A172 (cell line): ENCODE results near the gene MIF. TPM values are rescaled to one million over a fixed set of nuclear protein-coding genes. Genes with fewer than 3 reads are reported as not detected.
"Not testable (repeated sequence)": the region's sequence is repeated elsewhere in the genome, so short reads cannot be mapped to it uniquely, and the experiment has no call there.

Experiments
- DNase-seq: peaks from one replicate; pipeline ENCODE4 v3.0.0-alpha.2; 2015; ENCODE audit warnings: low spot score
- total RNA-seq: library from RNA; depleted of rRNA; stranded (reverse); fragments of >200 nt; shearing (Covaris generic); gene quantifications from 2 replicates; pipeline ENCODE4 v1.2.3, GENCODE V29; 2014

Gene MIF
- total RNA-seq, 1 experiment from 2014 or later: 143 TPM

- DNase-seq: no peak
These were observed 18.4 kb upstream of the MIF start for GRCh38 chr22:23875801-23876200.

GRCh38 chr22:23877566-23877965 lies 16.6 kb upstream of the MIF start:
- DNase-seq: no peak

- DNase-seq: no peak
These were observed 16.0 kb upstream of the MIF start for GRCh38 chr22:23878219-23878618.

- no peak for DNase-seq
These were observed 11.8 kb upstream of the MIF start for GRCh38 chr22:23882370-23882769.

GRCh38 chr22:23883658-23884057 lies 10.5 kb upstream of the MIF start:
- DNase-seq: no peak

GRCh38 chr22:23884140-23884539 lies 10.0 kb upstream of the MIF start:
- DNase-seq: no peak

- DNase-seq: peak; percentile 17
These were observed 5.4 kb upstream of the MIF start for GRCh38 chr22:23888615-23889401.

DNA sequence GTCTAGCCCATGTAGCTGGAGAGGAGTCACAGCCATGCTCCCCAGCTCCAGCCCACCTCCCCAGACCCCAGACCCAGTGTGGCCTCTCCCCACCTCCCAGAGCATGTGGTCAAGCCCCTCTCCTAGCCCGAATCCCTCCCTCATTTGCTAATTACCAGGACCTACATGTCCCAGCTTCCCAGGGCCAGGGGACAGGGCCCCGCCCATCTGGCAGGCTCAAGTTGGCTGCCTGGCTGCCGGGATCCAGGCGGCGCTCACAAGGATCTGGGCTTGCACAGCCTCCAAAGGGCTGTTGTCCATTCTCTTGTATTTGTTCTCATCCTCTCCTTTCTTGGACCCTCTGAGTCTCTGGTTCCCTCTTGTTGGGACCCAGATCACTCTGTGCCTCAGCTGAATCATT lies 4.6 kb upstream of the MIF start:
- no peak for DNase-seq

DNA sequence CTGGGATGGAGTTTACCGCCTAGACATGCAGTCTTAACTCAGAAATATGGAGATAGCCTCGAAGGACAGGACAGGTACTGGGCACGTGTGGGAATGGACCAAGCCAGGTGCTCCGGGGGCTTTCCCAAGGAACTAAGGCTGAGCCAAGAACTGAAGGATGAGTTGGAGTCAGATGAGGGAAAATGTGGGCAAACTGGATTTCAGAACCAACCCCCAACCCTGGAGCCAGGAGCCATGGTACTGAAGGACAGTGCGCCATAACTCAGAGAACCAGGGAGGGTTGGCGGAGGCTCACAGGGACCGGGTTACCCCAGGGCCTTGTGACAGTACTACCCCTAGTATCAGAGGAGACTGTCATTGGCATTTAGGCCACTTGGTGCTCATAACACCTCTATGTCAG lies 2.5 kb upstream of the MIF start:
- DNase-seq: no peak

DNA sequence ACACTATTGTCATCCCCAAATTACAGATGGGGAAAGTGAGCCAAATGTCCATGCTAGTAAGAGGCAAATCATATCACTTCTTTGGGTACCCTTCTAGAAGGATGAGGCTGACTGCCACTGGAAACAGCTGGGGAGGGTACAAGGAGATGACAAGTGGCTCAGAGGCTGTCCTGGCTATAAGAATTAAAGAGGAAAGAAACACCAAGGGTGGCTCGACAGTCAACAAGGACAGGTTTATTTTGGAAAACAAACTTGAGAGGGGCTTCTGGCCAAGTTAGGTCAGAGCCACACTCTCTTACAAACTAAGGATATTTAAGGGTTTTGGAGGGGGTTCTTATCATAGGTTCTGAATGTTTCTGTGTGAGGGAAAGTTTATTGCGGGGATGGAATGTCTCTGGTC lies 2.1 kb upstream of the MIF start:
- DNase-seq: no peak

DNA sequence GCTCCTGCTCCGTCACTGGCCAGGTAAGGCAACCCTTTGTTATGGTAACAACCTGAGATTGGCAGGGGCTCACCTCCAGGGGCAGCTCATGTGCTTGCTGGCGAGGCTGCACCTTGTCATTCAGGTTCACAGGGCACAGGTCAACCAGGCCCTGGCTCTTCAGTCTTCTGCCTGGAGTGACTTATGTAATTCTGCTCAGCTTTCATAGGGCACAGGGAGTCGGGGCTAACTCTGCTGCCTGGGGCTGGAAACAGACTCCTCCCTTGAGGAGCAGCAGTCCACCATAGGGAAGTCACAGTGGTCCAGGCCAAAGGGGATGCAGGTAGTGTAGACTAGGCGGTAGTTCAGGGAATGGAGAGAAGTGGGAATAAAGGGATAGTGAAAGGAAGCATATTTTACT lies 1.5 kb upstream of the MIF start:
- DNase-seq: no peak

DNA sequence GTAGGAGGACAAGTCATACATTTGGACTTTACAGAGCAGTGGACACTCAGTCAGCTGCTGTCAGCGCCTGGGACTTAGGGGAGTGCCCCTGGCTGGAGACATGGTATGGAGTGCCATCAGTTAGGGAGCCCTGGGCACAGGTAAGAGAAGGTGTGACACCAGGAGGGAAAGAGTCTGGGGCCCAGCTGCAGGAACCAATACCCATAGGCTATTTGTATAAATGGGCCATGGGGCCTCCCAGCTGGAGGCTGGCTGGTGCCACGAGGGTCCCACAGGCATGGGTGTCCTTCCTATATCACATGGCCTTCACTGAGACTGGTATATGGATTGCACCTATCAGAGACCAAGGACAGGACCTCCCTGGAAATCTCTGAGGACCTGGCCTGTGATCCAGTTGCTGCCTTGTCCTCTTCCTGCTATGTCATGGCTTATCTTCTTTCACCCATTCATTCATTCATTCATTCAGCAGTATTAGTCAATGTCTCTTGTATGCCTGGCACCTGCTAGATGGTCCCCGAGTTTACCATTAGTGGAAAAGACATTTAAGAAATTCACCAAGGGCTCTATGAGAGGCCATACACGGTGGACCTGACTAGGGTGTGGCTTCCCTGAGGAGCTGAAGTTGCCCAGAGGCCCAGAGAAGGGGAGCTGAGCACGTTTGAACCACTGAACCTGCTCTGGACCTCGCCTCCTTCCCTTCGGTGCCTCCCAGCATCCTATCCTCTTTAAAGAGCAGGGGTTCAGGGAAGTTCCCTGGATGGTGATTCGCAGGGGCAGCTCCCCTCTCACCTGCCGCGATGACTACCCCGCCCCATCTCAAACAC lies 850 bp upstream of the MIF start:
- no peak for DNase-seq

GRCh38 chr22:23894710-23895598 lies 771 bp downstream of the MIF start:
- peak; percentile 37 for DNase-seq

GRCh38 chr22:23895599-23896144 lies 1.5 kb downstream of the MIF start:
- no peak for DNase-seq

GRCh38 chr22:23896166-23896522 lies 2.0 kb downstream of the MIF start:
- DNase-seq: no peak

DNA sequence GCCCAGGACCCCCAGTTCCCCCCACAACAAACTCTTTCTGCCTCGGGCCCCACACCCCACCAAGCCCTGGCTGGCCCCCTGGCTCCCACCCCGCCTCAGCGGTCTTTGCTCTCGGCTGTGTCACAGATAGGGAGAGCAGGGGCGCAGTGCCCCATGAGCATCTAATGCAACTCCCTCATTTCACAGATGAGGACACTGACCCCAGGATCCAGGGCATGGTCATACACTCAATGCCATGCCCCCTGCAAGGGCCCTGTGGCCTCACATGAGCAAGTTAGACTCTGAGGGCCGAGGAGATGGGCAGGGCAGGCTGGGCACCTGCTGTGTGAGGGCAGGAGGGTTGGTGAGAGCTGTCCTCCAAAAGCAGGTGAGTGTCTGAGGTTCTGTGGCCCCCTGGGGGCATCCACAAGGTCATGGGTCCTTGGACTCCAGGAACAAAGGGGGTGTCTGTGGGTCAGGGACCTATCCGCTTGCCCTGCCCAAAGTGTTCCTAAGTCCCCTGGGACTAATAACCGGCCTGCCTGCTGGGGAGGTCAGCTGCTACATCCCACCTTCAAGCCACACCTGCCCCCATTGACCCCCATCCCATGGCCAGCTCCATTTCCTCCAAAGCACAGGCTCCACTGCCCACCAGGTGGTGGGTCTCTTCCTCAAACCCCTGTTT lies 2.5 kb downstream of the MIF start:
- no peak for DNase-seq

DNA sequence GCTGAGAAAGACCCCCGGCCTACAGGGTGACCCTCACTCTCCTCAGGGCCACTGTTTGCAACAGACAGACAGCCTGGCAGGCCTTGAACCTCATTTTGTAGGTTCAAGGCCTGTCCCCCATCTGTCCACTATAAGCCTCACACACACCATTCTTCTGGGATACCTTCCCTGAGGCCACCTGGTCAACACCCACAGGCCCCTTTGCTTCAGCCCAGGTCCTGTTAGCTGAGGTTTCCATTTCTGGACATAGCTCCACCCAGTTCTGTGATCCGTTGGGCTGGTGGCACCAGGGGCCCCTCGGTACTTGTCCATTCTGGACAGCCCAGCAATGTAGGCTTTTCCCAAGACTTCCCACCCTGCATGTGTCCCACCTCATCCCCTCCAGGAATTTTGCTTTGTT lies 3.1 kb downstream of the MIF start:
- no peak for DNase-seq

GRCh38 chr22:23898006-23898974 lies 4.1 kb downstream of the MIF start:
- DNase-seq: no peak

DNA sequence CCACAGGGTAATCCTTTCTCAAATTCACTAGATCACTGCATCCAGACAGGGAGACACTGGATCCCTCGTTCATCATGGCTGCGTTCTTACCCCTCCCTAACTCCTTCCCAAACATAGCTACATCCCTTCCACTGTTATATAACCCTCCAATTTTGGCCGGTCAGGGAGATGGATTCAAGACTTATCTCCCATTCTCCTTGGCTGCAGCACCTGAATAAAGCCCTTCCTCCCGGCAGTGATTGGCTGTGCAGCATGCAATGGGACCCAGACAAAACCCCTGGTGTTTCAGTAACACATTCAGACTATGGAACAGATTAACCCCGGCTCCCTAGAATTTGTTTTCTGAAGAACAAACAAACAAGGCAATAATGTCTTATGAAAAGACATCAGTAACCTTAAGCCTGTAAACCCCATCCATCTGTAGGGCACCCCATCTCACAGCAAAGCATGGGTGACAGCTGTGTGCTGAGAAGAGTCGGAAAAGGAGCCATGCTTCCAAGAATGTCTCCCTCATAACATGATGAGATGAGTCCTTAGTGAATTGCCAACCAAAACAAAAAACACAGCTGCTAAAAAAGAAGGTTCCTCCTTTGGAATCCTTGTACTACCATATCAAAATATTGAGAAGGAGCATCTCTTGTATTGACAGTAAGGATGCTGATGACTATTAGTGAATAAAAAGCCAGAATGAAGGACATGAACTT lies 5.0 kb downstream of the MIF start:
- DNase-seq: no peak

DNA sequence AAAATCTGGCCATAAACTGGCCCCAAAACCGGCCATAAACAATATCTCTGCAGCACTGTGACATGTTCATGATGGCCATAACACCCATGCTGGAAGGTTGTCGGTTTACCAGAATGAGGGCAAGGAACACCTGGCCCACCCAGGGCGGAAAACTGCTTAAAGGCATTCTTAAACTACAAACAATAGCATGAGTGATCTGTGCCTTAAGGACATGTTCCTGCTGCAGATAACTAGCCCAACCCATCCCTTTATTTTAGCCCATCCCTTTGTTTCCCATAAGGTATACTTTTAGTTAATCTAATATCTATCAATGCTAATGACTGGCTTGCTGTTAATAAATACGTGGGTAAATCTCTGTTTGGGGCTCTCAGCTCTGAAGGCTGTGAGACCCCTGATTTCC lies 6.0 kb downstream of the MIF start:
- not testable (repeated sequence) for DNase-seq
